HG03060 (cell line): Measurements from ENCODE around the gene KRTAP12-4.
"Not testable (repeated sequence)": the region's sequence is repeated elsewhere in the genome, so short reads cannot be mapped to it uniquely, and the experiment has no call there.

ENCODE experiments used
- ATAC-seq: cut with Tn5 transposase; IDR thresholded peaks from one replicate; pipeline ENCODE4 v1.9.1; 2021; ENCODE audit warnings: low read depth, moderate number of reproducible peaks; ENCODE audit not compliant: unreplicated experiment

The KRTAP12-4 gene

GRCh38 chr21:44654576-44655175 is at the start of gene KRTAP12-4:
Gene KRTAP12-4, minus strand, starts transcription at chr21:44654659. Its CDS starts 45 bp downstream, at chr21:44654614.
- ATAC-seq = no peak

- ATAC-seq = no peak
Measured at GRCh38 chr21:44703731-44704635, 49.5 kb upstream of the KRTAP12-4 start.

- no peak for ATAC-seq
Measured at GRCh38 chr21:44702973-44703730, 48.7 kb upstream of the KRTAP12-4 start.

GRCh38 chr21:44702111-44702972 is 47.9 kb upstream of the KRTAP12-4 start:
- ATAC-seq = no peak

GRCh38 chr21:44701541-44701940 is 47.1 kb upstream of the KRTAP12-4 start:
- no peak for ATAC-seq

- no peak for ATAC-seq
Measured at GRCh38 chr21:44701023-44701400, 46.6 kb upstream of the KRTAP12-4 start.

GRCh38 chr21:44700101-44701022 is 45.9 kb upstream of the KRTAP12-4 start:
- ATAC-seq = no peak

GRCh38 chr21:44699502-44700001 is 45.1 kb upstream of the KRTAP12-4 start:
- ATAC-seq = no peak

GRCh38 chr21:44697811-44698734 is 43.6 kb upstream of the KRTAP12-4 start:
- no peak for ATAC-seq

- not testable (repeated sequence) for ATAC-seq
Measured at GRCh38 chr21:44697172-44697810, 42.8 kb upstream of the KRTAP12-4 start, which contains the start of gene KRTAP10-12. Gene KRTAP10-12, plus strand, starts transcription at chr21:44697172. Its CDS starts 30 bp downstream, at chr21:44697202.

GRCh38 chr21:44696572-44696971 is 42.1 kb upstream of the KRTAP12-4 start:
- ATAC-seq = no peak

- ATAC-seq = no peak
Measured at GRCh38 chr21:44695641-44696040, 41.2 kb upstream of the KRTAP12-4 start.

GRCh38 chr21:44695184-44695583 is 40.7 kb upstream of the KRTAP12-4 start:
- no peak for ATAC-seq

GRCh38 chr21:44694776-44695175 is 40.3 kb upstream of the KRTAP12-4 start:
- no peak for ATAC-seq

- no peak for ATAC-seq
Measured at GRCh38 chr21:44692798-44693512, 38.5 kb upstream of the KRTAP12-4 start.

GRCh38 chr21:44691686-44692085 is 37.2 kb upstream of the KRTAP12-4 start:
- no peak for ATAC-seq

- not testable (repeated sequence) for ATAC-seq
Measured at GRCh38 chr21:44689740-44690139, 35.3 kb upstream of the KRTAP12-4 start.
